Stimulated activated CD4-positive, alpha-beta T cell treated with anti-CD3 and anti-CD28 coated beads, Interleukin-2, amount 100 ng/mL, for 24 hours (primary cell): ENCODE data around the gene SLC35F3.

Experiments
- DNase-seq, 2 donors: peaks; one replicate each; pipeline ENCODE4 v3.0.0-alpha.2; 2020

Gene SLC35F3

GRCh38 chr1:234062166-234062565 is 157.7 kb downstream of the SLC35F3 start:
- no peak for DNase-seq

- DNase-seq: peak; percentile 82 to 84
These were observed 161.4 kb downstream of the SLC35F3 start for GRCh38 chr1:234065794-234066447.

- no peak for DNase-seq
These were observed 163.3 kb downstream of the SLC35F3 start for GRCh38 chr1:234067581-234068337.

GRCh38 chr1:234069760-234070159 is 165.3 kb downstream of the SLC35F3 start:
- no peak for DNase-seq

- DNase-seq: no peak
These were observed 168.3 kb downstream of the SLC35F3 start for GRCh38 chr1:234072793-234073192.

- DNase-seq: no peak
These were observed 173.7 kb downstream of the SLC35F3 start for GRCh38 chr1:234078143-234078542.

GRCh38 chr1:234079896-234080295 is 175.4 kb downstream of the SLC35F3 start:
- DNase-seq: no peak

- no peak for DNase-seq
These were observed 179.0 kb downstream of the SLC35F3 start for GRCh38 chr1:234083460-234083859.

GRCh38 chr1:234089396-234089795 is 184.9 kb downstream of the SLC35F3 start:
- DNase-seq: no peak

GRCh38 chr1:234090212-234091064 is 186.0 kb downstream of the SLC35F3 start:
- no peak for DNase-seq

GRCh38 chr1:234091065-234091401 is 186.6 kb downstream of the SLC35F3 start:
- no peak for DNase-seq

- DNase-seq: no peak
These were observed 187.4 kb downstream of the SLC35F3 start for GRCh38 chr1:234091876-234092275.

GRCh38 chr1:234093107-234093506 is 188.6 kb downstream of the SLC35F3 start:
- DNase-seq: no peak

- DNase-seq: no peak
These were observed 189.3 kb downstream of the SLC35F3 start for GRCh38 chr1:234093741-234094140.

- DNase-seq: no peak
These were observed 189.7 kb downstream of the SLC35F3 start for GRCh38 chr1:234094172-234094571.

- DNase-seq: no peak
These were observed 191.8 kb downstream of the SLC35F3 start for GRCh38 chr1:234096161-234096770.

GRCh38 chr1:234102583-234102982 is 198.1 kb downstream of the SLC35F3 start:
- DNase-seq: no peak

GRCh38 chr1:234103198-234103597 is 198.7 kb downstream of the SLC35F3 start:
- no peak for DNase-seq

GRCh38 chr1:234106032-234106431 is 201.6 kb downstream of the SLC35F3 start:
- no peak for DNase-seq

GRCh38 chr1:234107416-234108021 is 203.0 kb downstream of the SLC35F3 start:
- DNase-seq: no peak

- DNase-seq: no peak
These were observed 204.4 kb downstream of the SLC35F3 start for GRCh38 chr1:234108921-234109320.

- DNase-seq: no peak
These were observed 205.4 kb downstream of the SLC35F3 start for GRCh38 chr1:234109840-234110239.
